HepG2 (cell line): Measurements from ENCODE around the gene WASF1. TPM values are rescaled to one million over a fixed set of nuclear protein-coding genes. Genes with fewer than 3 reads are reported as not detected.

Experiments
- ATF1 ChIP-seq: IDR thresholded peaks from 2 replicates; pipeline ENCODE4 v1.6.1; 2016; ENCODE audit warnings: mild to moderate bottlenecking, control low read depth
- BCL6 ChIP-seq: IDR thresholded peaks from 2 replicates; pipeline ENCODE4 v1.6.1; 2016; ENCODE audit warnings: missing genetic modification reagents, missing compliant biosample characterization
- GZF1 ChIP-seq: sonication (generic); formaldehyde crosslinking; IDR thresholded peaks from 2 replicates; pipeline ENCODE4 v1.5.1; 2020; ENCODE audit warnings: mild to moderate bottlenecking, missing genetic modification reagents
- HOXA9 ChIP-seq: sonication (generic); formaldehyde crosslinking; IDR thresholded peaks from 2 replicates; pipeline ENCODE4 v1.8.1; 2022; ENCODE audit warnings: missing genetic modification reagents, mild to moderate bottlenecking, moderate library complexity, borderline replicate concordance
- JDP2 ChIP-seq: sonication (generic); formaldehyde crosslinking; IDR thresholded peaks from 2 replicates; pipeline ENCODE4 v1.8.1; 2022; ENCODE audit warnings: missing genetic modification reagents, borderline replicate concordance
- MBNL3 ChIP-seq: fragments of 250-450 bp; sonication (Bioruptor Pico); conservative IDR thresholded peaks from 2 replicates; pipeline ENCODE4 v1.8.0; 2022; ENCODE audit warnings: mild to moderate bottlenecking, inconsistent platforms
- MEF2D ChIP-seq: sonication (generic); formaldehyde crosslinking; IDR thresholded peaks from 2 replicates; pipeline ENCODE4 v1.5.1; 2020; ENCODE audit warnings: mild to moderate bottlenecking, missing genetic modification reagents
- MIER2 ChIP-seq: IDR thresholded peaks from 2 replicates; pipeline ENCODE4 v1.6.1; 2016; ENCODE audit warnings: missing biosample characterization, missing genetic modification reagents
- NFYC ChIP-seq: IDR thresholded peaks from 2 replicates; pipeline ENCODE4 v1.6.1; 2016; ENCODE audit warnings: missing genetic modification reagents, missing compliant biosample characterization
- PAX8 ChIP-seq: sonication (generic); formaldehyde crosslinking; IDR thresholded peaks from 2 replicates; pipeline ENCODE4 v1.8.0; 2022; ENCODE audit warnings: mild to moderate bottlenecking, missing genetic modification reagents, borderline replicate concordance
- SAP130 ChIP-seq: IDR thresholded peaks from 2 replicates; pipeline ENCODE4 v1.6.1; 2016; ENCODE audit warnings: low read depth
- TCF12 ChIP-seq, 2 experiments: fragments of 450-650 bp in 1 of 2; sonication (generic) in 1 of 2; formaldehyde crosslinking in 1 of 2; IDR thresholded peaks; 2 replicates each; pipeline versions ENCODE4 v1.6.1 to v1.8.0; 2017 to 2022; ENCODE audit warnings: antibody characterized with exemption in 1 of 2, mild to moderate bottlenecking in 1 of 2, missing genetic modification reagents in 1 of 2, moderate library complexity in 1 of 2
- ZFYVE20 ChIP-seq: sonication (generic); formaldehyde crosslinking; IDR thresholded peaks from 2 replicates; pipeline ENCODE4 v1.8.0; 2023; ENCODE audit warnings: low read depth, mild to moderate bottlenecking, moderate library complexity, missing genetic modification reagents, borderline replicate concordance
- ZNF326 ChIP-seq: sonication (generic); formaldehyde crosslinking; IDR thresholded peaks from 2 replicates; pipeline ENCODE4 v1.4.0; 2020; ENCODE audit warnings: missing genetic modification reagents, borderline replicate concordance
- ZNF367 ChIP-seq: sonication (generic); formaldehyde crosslinking; IDR thresholded peaks from 2 replicates; pipeline ENCODE4 v1.4.0; 2020; ENCODE audit warnings: missing genetic modification reagents, borderline replicate concordance
- ZNF547 ChIP-seq: sonication (generic); formaldehyde crosslinking; IDR thresholded peaks from 2 replicates; pipeline ENCODE4 v1.5.1; 2020; ENCODE audit warnings: mild to moderate bottlenecking, missing genetic modification reagents
- ZNF644 ChIP-seq: IDR thresholded peaks from 2 replicates; pipeline ENCODE4 v1.6.1; 2016; ENCODE audit warnings: low read depth
- ZNF652 ChIP-seq: IDR thresholded peaks from 2 replicates; pipeline ENCODE4 v1.6.1; 2016; ENCODE audit warnings: low read depth, borderline replicate concordance
- ZNF883 ChIP-seq: sonication (generic); formaldehyde crosslinking; IDR thresholded peaks from 2 replicates; pipeline ENCODE4 v1.5.1; 2020; ENCODE audit warnings: mild to moderate bottlenecking, missing genetic modification reagents; ENCODE audit errors: not compliant biosample characterization
- ZSCAN29 ChIP-seq: sonication (generic); formaldehyde crosslinking; conservative IDR thresholded peaks from 2 replicates; pipeline ENCODE4 v1.4.0; 2020; ENCODE audit warnings: mild to moderate bottlenecking, missing genetic modification reagents
- polyA plus RNA-seq, 8 experiments: library from polyadenylated mRNA; depleted of rRNA in 3 of 8; stranded (reverse) in 7 of 8; unstranded in 1 of 8; fragments of >200 nt; fragmentation: Illumina TruSeq in 4 of 8; extraction: Trizol in 4 of 8; gene quantifications; 2 replicates each; pipeline versions ENCODE4 v1.2.1 to v1.2.3, GENCODE V29; 2011 to 2016; ENCODE audit warnings: low read depth in 4 of 8, missing spikeins in 1 of 8, mixed read lengths in 1 of 8; ENCODE audit not compliant: insufficient read depth in 1 of 8
- total RNA-seq, 5 experiments: library from RNA; depleted of rRNA; stranded (reverse); fragments of >200 nt; fragmentation: Illumina TruSeq; extraction: Trizol; gene quantifications; 2 replicates each; pipeline ENCODE4 v1.2.3, GENCODE V29; 2016; ENCODE audit warnings: low read depth in 1 of 5
- TF ChIP-seq, protein P1 (sequence below): sonication (generic); formaldehyde crosslinking; IDR thresholded peaks from 2 replicates; pipeline ENCODE4 v1.4.0; 2020; ENCODE audit warnings: mild to moderate bottlenecking, missing genetic modification reagents
- TF ChIP-seq, protein P2 (sequence below): sonication (generic); formaldehyde crosslinking; IDR thresholded peaks from 2 replicates; pipeline ENCODE4 v1.4.0; 2020; ENCODE audit warnings: mild to moderate bottlenecking, missing genetic modification reagents
- TF ChIP-seq, protein P3 (sequence below): sonication (generic); formaldehyde crosslinking; IDR thresholded peaks from 2 replicates; pipeline ENCODE4 v1.5.0; 2020; ENCODE audit warnings: missing genetic modification reagents, mild to moderate bottlenecking, borderline replicate concordance
- TF ChIP-seq, protein P4 (sequence below): fragments of 450-650 bp; IDR thresholded peaks from 2 replicates; pipeline ENCODE4 v1.6.1; 2016

The WASF1 gene
- total and polyA plus RNA-seq, 2 of the 13 experiments (the other 11 are each of a cell fraction or from before 2014, with no cell fraction given), result 8.5 to 17.3 TPM

DNA sequence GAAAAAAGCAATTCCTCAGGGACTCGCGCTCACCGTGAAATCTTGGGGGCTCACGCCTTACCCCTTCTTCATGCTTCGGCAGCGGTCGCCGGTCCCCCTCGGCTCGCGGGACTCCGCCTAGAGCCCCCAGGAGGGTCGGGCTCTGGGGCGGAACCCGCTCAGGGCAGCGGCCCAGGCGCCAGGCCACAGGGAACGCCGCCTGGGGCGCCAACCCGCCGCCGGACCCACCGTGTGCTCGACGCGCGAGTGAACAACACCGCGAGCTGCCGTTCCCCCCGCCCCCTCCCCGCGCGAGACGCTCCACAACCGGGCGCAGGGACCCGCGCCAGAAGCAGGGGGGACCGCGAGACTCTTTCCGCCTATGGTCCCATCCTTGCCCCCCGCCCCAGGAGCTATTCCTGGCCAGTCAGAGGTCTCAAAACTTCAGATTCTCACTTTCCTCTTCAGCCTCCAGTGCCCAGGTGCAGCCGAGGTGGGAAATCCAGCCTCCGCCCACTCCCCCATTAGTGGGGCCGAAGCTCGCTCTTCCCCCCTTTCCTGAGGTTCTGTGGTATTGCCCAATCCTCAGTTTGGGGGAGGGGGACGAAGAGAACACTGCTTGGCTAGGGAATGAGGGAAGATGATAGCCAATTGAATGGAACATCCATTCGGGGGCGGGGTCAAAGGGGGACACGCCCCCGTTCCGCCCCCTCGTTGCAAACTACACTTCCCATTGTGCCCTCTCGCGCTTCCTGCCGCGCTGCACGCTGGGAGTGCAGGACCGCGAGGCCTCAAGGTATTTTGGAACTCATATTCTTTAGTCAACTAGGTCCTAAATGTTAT, at the start of gene WASF1 (continued):
- TF ChIP-seq, protein P1, sequence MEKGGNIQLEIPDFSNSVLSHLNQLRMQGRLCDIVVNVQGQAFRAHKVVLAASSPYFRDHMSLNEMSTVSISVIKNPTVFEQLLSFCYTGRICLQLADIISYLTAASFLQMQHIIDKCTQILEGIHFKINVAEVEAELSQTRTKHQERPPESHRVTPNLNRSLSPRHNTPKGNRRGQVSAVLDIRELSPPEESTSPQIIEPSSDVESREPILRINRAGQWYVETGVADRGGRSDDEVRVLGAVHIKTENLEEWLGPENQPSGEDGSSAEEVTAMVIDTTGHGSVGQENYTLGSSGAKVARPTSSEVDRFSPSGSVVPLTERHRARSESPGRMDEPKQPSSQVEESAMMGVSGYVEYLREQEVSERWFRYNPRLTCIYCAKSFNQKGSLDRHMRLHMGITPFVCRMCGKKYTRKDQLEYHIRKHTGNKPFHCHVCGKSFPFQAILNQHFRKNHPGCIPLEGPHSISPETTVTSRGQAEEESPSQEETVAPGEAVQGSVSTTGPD (CRISPR knock-in tag), result no peak
- TF ChIP-seq ATF1 (CRISPR knock-in tag) (no peak), ZNF883 (CRISPR knock-in tag) (peak; percentile 77), ZSCAN29 (no peak), HOXA9 (CRISPR knock-in tag) (peak; percentile 18; the same call in 1 of the 2 replicates), JDP2 (no peak), PAX8 (0 out of 2 replicates have a peak, but pooled peaks have one; percentile 79), ZNF644 (CRISPR knock-in tag) (no peak), BCL6 (CRISPR knock-in tag) (peak; percentile 29; the same call in 1 of the 2 replicates), MBNL3 (CRISPR knock-in tag) (no peak), ZNF326 (CRISPR knock-in tag) (no peak), NFYC (CRISPR knock-in tag) (no peak; the same call in none of the 2 replicates), GZF1 (CRISPR knock-in tag) (no peak), ZNF652 (CRISPR knock-in tag) (no peak), ZFYVE20 (no peak), ZNF547 (peak; percentile 57; the same call in 1 of the 2 replicates), SAP130 (peak; percentile 77), ZNF367 (no peak), MIER2 (no peak), TCF12 (IDR thresholded peaks at IDR 0.05) (no peak), TCF12 (CRISPR knock-in tag; IDR thresholded peaks at IDR 0.05) (0 out of 2 replicates have a peak, but pooled peaks have one; percentile 54), MEF2D (CRISPR knock-in tag) (no peak; the same call in none of the 2 replicates)
- TF ChIP-seq, protein P2, sequence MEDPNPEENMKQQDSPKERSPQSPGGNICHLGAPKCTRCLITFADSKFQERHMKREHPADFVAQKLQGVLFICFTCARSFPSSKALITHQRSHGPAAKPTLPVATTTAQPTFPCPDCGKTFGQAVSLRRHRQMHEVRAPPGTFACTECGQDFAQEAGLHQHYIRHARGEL, result no peak
- TF ChIP-seq, protein P3, sequence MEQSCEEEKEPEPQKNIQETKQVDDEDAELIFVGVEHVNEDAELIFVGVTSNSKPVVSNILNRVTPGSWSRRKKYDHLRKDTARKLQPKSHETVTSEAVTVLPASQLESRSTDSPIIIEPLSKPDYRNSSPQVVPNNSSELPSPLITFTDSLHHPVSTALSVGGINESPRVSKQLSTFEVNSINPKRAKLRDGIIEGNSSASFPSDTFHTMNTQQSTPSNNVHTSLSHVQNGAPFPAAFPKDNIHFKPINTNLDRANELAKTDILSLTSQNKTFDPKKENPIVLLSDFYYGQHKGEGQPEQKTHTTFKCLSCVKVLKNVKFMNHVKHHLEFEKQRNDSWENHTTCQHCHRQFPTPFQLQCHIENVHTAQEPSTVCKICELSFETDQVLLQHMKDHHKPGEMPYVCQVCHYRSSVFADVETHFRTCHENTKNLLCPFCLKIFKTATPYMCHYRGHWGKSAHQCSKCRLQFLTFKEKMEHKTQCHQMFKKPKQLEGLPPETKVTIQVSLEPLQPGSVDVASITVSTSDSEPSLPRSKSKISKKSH (CRISPR knock-in tag), result no peak
- TF ChIP-seq, protein P4, sequence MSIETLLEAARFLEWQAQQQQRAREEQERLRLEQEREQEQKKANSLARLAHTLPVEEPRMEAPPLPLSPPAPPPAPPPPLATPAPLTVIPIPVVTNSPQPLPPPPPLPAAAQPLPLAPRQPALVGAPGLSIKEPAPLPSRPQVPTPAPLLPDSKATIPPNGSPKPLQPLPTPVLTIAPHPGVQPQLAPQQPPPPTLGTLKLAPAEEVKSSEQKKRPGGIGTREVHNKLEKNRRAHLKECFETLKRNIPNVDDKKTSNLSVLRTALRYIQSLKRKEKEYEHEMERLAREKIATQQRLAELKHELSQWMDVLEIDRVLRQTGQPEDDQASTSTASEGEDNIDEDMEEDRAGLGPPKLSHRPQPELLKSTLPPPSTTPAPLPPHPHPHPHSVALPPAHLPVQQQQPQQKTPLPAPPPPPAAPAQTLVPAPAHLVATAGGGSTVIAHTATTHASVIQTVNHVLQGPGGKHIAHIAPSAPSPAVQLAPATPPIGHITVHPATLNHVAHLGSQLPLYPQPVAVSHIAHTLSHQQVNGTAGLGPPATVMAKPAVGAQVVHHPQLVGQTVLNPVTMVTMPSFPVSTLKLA, result peak; percentile 73
